Omental fat pad (tissue), 4 donors: ENCODE data around the gene WFIKKN1. TPM values are rescaled to one million over a fixed set of nuclear protein-coding genes. Genes with fewer than 3 reads are reported as not detected.

ENCODE experiments used
- ATAC-seq: fragments of 150-250 bp; one replicate; pipeline ENCODE4 v1.9.1; 2016; ENCODE audit warnings: mild to moderate bottlenecking, moderate library complexity; ENCODE audit not compliant: low FRiP score
- DNase-seq: peaks from one replicate; pipeline ENCODE4 v3.0.0-alpha.2; 2019; ENCODE audit warnings: low spot score
- total RNA-seq, 4 donors: library from RNA; depleted of rRNA; stranded (reverse); fragments of >200 nt; gene quantifications; one replicate each; pipeline ENCODE4 v1.1.0, GENCODE V29; 2016
- TF ChIP-seq, protein P1 (sequence below), 3 donors: fragments of 450-650 bp; IDR thresholded peaks; one replicate each; pipeline ENCODE4 v1.5.1; 2016 to 2017; ENCODE audit warnings: antibody characterized with exemption in 3 of 3, mild to moderate bottlenecking in 3 of 3, moderate library complexity in 2 of 3

The WFIKKN1 gene
- total RNA-seq, 4 donors from 2014 or later, result 0.19 to 0.63 (median 0.25) TPM; not detected in 1

- TF ChIP-seq, protein P1, sequence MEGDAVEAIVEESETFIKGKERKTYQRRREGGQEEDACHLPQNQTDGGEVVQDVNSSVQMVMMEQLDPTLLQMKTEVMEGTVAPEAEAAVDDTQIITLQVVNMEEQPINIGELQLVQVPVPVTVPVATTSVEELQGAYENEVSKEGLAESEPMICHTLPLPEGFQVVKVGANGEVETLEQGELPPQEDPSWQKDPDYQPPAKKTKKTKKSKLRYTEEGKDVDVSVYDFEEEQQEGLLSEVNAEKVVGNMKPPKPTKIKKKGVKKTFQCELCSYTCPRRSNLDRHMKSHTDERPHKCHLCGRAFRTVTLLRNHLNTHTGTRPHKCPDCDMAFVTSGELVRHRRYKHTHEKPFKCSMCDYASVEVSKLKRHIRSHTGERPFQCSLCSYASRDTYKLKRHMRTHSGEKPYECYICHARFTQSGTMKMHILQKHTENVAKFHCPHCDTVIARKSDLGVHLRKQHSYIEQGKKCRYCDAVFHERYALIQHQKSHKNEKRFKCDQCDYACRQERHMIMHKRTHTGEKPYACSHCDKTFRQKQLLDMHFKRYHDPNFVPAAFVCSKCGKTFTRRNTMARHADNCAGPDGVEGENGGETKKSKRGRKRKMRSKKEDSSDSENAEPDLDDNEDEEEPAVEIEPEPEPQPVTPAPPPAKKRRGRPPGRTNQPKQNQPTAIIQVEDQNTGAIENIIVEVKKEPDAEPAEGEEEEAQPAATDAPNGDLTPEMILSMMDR (IDR thresholded peaks at IDR 0.05), result no peak
- DNase-seq, result no peak
- ATAC-seq, result no peak
Measured at GRCh38 chr16:625117-625976, 5.4 kb upstream of the WFIKKN1 start.

GRCh38 chr16:625977-626765, 4.6 kb upstream of the WFIKKN1 start:
- DNase-seq (no peak), ATAC-seq (no peak)
- TF ChIP-seq, protein P1 (IDR thresholded peaks at IDR 0.05), result no peak

DNA sequence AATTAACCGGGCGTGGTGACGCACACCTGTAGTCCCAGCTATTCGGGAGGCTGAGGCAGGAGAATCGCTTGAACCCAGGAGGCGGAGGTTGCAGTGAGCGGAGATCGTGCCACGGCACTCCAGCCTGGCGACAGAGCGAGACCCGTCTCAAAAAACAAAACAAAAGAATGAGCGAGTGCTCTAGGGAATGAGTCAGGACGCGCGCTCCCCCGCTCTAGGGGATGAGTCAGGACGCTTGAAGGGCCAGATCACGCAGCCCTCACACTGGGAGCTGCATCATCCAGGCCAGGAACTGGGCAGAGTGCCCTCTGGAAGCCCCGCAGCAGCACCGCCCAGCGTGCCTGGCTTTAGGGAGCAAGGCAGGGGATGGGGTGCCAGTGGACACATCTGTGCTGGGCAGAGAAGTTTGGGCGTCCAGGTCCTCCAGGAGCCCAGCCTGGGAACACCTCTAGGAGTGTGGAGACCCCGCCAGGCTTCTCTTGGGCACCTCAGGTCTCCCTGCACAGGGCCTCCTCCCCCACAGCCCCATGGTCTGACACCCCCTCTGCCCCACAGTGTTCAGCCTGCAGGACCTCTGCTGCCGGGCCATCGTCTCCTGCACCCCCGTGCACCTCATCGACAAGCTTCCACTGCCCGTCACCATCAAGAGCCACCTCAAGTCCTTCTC, 3.9 kb upstream of the WFIKKN1 start:
- TF ChIP-seq, protein P1 (IDR thresholded peaks at IDR 0.05), result no peak
- peak; percentile 81 for ATAC-seq
- peak; percentile 68 for DNase-seq

DNA sequence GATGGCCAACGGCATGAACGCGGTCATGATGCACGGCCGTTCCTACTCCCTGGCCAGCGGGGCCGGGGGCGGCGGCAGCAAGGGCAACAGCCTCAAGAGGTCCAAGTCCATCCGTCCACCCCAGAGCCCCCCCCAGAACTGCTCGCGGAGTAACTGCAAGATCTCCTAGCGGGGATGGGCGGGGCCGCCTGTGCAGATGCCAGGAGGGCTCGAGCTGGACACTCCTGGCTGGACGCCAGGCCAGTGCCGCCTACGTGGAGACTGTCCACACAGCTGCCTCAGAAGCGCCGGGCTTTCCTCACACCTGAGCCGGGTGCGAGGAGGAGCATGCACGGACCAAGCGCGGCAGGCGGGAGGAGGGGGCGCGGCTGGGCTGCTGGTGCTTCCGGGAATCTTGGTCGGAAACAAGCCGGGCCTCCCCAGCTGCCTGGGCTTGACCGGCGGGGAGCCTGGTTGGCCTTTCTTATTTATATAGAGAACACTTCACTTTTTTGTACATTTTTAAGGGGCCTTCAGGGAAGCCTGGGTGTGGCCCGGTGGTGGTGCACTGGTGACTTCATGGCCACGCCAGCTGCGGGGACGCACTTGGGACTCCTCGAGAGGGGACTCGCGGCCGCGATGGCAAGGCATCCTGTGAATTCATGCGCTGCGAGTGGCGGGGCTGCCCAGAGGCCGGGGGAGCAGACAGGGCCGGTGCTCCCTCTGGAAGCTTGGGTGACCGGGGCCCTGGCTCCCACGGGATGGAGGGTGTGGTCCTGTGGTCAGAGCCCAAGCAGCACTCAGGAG, 3.1 kb upstream of the WFIKKN1 start:
- TF ChIP-seq, protein P1 (IDR thresholded peaks at IDR 0.05), result no peak
- DNase-seq, result peak; percentile 57
- peak; percentile 48 for ATAC-seq

GRCh38 chr16:628321-629061, 2.3 kb upstream of the WFIKKN1 start:
- TF ChIP-seq, protein P1 (IDR thresholded peaks at IDR 0.05), result no peak
- no peak for DNase-seq
- ATAC-seq, result no peak
